Measurements from ENCODE around the gene NEURL3.

NEURL3 gene

GRCh38 chr2:96549466-96549785 is 44.3 kb upstream of the NEURL3 start:
- H3K9ac ChIP-seq (ENCODE audit: low read length in 5 of 5): no peak overlapping the region
- peaks cover 0 to 72% (median 45%) of the 10 kb centered on the region in 5 donors for H3K36me3 ChIP-seq (ENCODE audit: control insufficient read depth in 5 of 5, insufficient read depth in 5 of 5, low read length in 5 of 5)
- no peak overlapping the region for H3K27ac ChIP-seq (ENCODE audit: low read depth, low read length)
- H3K27me3 ChIP-seq (ENCODE audit: control insufficient read depth in 5 of 5, insufficient read depth in 4 of 5, low read length in 5 of 5): no peaks in the 10 kb centered on the region
- H3K9me3 ChIP-seq (ENCODE audit: control insufficient read depth in 5 of 5, low read length in 5 of 5): no peaks in the 10 kb centered on the region
- no peak overlapping the region for H3K4me3 ChIP-seq (ENCODE audit: low read depth in 1 of 5, low read length in 5 of 5)
- H3K4me1 ChIP-seq (ENCODE audit: control insufficient read depth in 5 of 5, insufficient read depth in 5 of 5, low read length in 5 of 5): peaks cover 0 to 8% (median 6%) of the 10 kb centered on the region in 5 donors

GRCh38 chr2:96548558-96549465 is 43.7 kb upstream of the NEURL3 start:
- H3K4me1 ChIP-seq (ENCODE audit: control insufficient read depth in 5 of 5, insufficient read depth in 5 of 5, low read length in 5 of 5): peaks cover 0 to 6% (median 2%) of the 10 kb centered on the region in 5 donors
- H3K9ac ChIP-seq (ENCODE audit: low read length in 5 of 5): no peak overlapping the region
- no peaks in the 10 kb centered on the region for H3K9me3 ChIP-seq (ENCODE audit: control insufficient read depth in 5 of 5, low read length in 5 of 5)
- H3K27me3 ChIP-seq (ENCODE audit: control insufficient read depth in 5 of 5, insufficient read depth in 4 of 5, low read length in 5 of 5): no peaks in the 10 kb centered on the region
- no peak overlapping the region for H3K27ac ChIP-seq (ENCODE audit: low read depth, low read length)
- no peak overlapping the region for H3K4me3 ChIP-seq (ENCODE audit: low read depth in 1 of 5, low read length in 5 of 5)
- H3K36me3 ChIP-seq (ENCODE audit: control insufficient read depth in 5 of 5, insufficient read depth in 5 of 5, low read length in 5 of 5): peaks cover 0 to 76% (median 45%) of the 10 kb centered on the region in 5 donors

- no peaks in the 10 kb centered on the region for H3K9me3 ChIP-seq (ENCODE audit: control insufficient read depth in 5 of 5, low read length in 5 of 5)
- H3K27me3 ChIP-seq (ENCODE audit: control insufficient read depth in 5 of 5, insufficient read depth in 4 of 5, low read length in 5 of 5): no peaks in the 10 kb centered on the region
- no peak overlapping the region for H3K27ac ChIP-seq (ENCODE audit: low read depth, low read length)
- H3K9ac ChIP-seq (ENCODE audit: low read length in 5 of 5): no peak overlapping the region
- no peak overlapping the region for H3K4me3 ChIP-seq (ENCODE audit: low read depth in 1 of 5, low read length in 5 of 5)
- peaks cover 0 to 77% (median 48%) of the 10 kb centered on the region in 5 donors for H3K36me3 ChIP-seq (ENCODE audit: control insufficient read depth in 5 of 5, insufficient read depth in 5 of 5, low read length in 5 of 5)
- peaks cover 0 to 6% (median 0%) of the 10 kb centered on the region in 5 donors for H3K4me1 ChIP-seq (ENCODE audit: control insufficient read depth in 5 of 5, insufficient read depth in 5 of 5, low read length in 5 of 5)
Measured at GRCh38 chr2:96547731-96548171, 42.6 kb upstream of the NEURL3 start.

GRCh38 chr2:96547203-96547641 is 42.1 kb upstream of the NEURL3 start:
- peaks cover 0 to 74% (median 48%) of the 10 kb centered on the region in 5 donors for H3K36me3 ChIP-seq (ENCODE audit: control insufficient read depth in 5 of 5, insufficient read depth in 5 of 5, low read length in 5 of 5)
- H3K4me1 ChIP-seq (ENCODE audit: control insufficient read depth in 5 of 5, insufficient read depth in 5 of 5, low read length in 5 of 5): peaks cover 0 to 6% (median under 1%) of the 10 kb centered on the region in 5 donors
- H3K9me3 ChIP-seq (ENCODE audit: control insufficient read depth in 5 of 5, low read length in 5 of 5): no peaks in the 10 kb centered on the region

GRCh38 chr2:96546797-96547196 is 41.6 kb upstream of the NEURL3 start:
- no peak overlapping the region for H3K4me3 ChIP-seq (ENCODE audit: low read depth in 1 of 5, low read length in 5 of 5)
- H3K36me3 ChIP-seq (ENCODE audit: control insufficient read depth in 5 of 5, insufficient read depth in 5 of 5, low read length in 5 of 5): peaks cover 0 to 70% (median 44%) of the 10 kb centered on the region in 5 donors
- H3K27ac ChIP-seq (ENCODE audit: low read depth, low read length): no peak overlapping the region
- no peak overlapping the region for H3K9ac ChIP-seq (ENCODE audit: low read length in 5 of 5)
- no peaks in the 10 kb centered on the region for H3K9me3 ChIP-seq (ENCODE audit: control insufficient read depth in 5 of 5, low read length in 5 of 5)
- H3K4me1 ChIP-seq (ENCODE audit: control insufficient read depth in 5 of 5, insufficient read depth in 5 of 5, low read length in 5 of 5): peaks cover 0 to 10% (median 5%) of the 10 kb centered on the region in 5 donors
- H3K27me3 ChIP-seq (ENCODE audit: control insufficient read depth in 5 of 5, insufficient read depth in 4 of 5, low read length in 5 of 5): no peaks in the 10 kb centered on the region

More at GRCh38 chr2:96547203-96547641, 42.1 kb upstream of the NEURL3 start:
- H3K9ac ChIP-seq (ENCODE audit: low read length in 5 of 5): no peak overlapping the region
- no peak overlapping the region for H3K27ac ChIP-seq (ENCODE audit: low read depth, low read length)
- H3K4me3 ChIP-seq (ENCODE audit: low read depth in 1 of 5, low read length in 5 of 5): no peak overlapping the region
- H3K27me3 ChIP-seq (ENCODE audit: control insufficient read depth in 5 of 5, insufficient read depth in 4 of 5, low read length in 5 of 5): no peaks in the 10 kb centered on the region

- Histone ChIP-seq H3K36me3 (ENCODE audit: control insufficient read depth in 5 of 5, insufficient read depth in 5 of 5, low read length in 5 of 5) (peaks cover 0 to 65% (median 39%) of the 10 kb centered on the region in 5 donors), H3K27me3 (ENCODE audit: control insufficient read depth in 5 of 5, insufficient read depth in 4 of 5, low read length in 5 of 5) (no peaks in the 10 kb centered on the region), H3K9ac (ENCODE audit: low read length in 5 of 5) (no peak overlapping the region), H3K4me3 (ENCODE audit: low read depth in 1 of 5, low read length in 5 of 5) (no peak overlapping the region), H3K9me3 (ENCODE audit: control insufficient read depth in 5 of 5, low read length in 5 of 5) (no peaks in the 10 kb centered on the region), H3K27ac (ENCODE audit: low read depth, low read length) (no peak overlapping the region), H3K4me1 (ENCODE audit: control insufficient read depth in 5 of 5, insufficient read depth in 5 of 5, low read length in 5 of 5) (peaks cover 1 to 14% (median 10%) of the 10 kb centered on the region in 5 donors)
Measured at GRCh38 chr2:96546321-96546720, 41.2 kb upstream of the NEURL3 start.

- H3K4me3 ChIP-seq (ENCODE audit: low read depth in 1 of 5, low read length in 5 of 5): no peak overlapping the region
- H3K36me3 ChIP-seq (ENCODE audit: control insufficient read depth in 5 of 5, insufficient read depth in 5 of 5, low read length in 5 of 5): peaks cover 0 to 29% (median 10%) of the 10 kb centered on the region in 5 donors
- H3K9me3 ChIP-seq (ENCODE audit: control insufficient read depth in 5 of 5, low read length in 5 of 5): no peaks in the 10 kb centered on the region
- H3K27me3 ChIP-seq (ENCODE audit: control insufficient read depth in 5 of 5, insufficient read depth in 4 of 5, low read length in 5 of 5): peaks cover 0 to 3% (median 0%) of the 10 kb centered on the region in 5 donors
- H3K4me1 ChIP-seq (ENCODE audit: control insufficient read depth in 5 of 5, insufficient read depth in 5 of 5, low read length in 5 of 5): peaks cover 7 to 43% (median 36%) of the 10 kb centered on the region in 5 donors
- no peak overlapping the region for H3K27ac ChIP-seq (ENCODE audit: low read depth, low read length)
- no peak overlapping the region for H3K9ac ChIP-seq (ENCODE audit: low read length in 5 of 5)
Measured at GRCh38 chr2:96542357-96542977, 37.3 kb upstream of the NEURL3 start.

- Histone ChIP-seq H3K9ac (ENCODE audit: low read length in 5 of 5) (no peak overlapping the region), H3K4me3 (ENCODE audit: low read depth in 1 of 5, low read length in 5 of 5) (no peak overlapping the region), H3K9me3 (ENCODE audit: control insufficient read depth in 5 of 5, low read length in 5 of 5) (no peaks in the 10 kb centered on the region), H3K27me3 (ENCODE audit: control insufficient read depth in 5 of 5, insufficient read depth in 4 of 5, low read length in 5 of 5) (peaks cover 0 to 3% (median 0%) of the 10 kb centered on the region in 5 donors), H3K4me1 (ENCODE audit: control insufficient read depth in 5 of 5, insufficient read depth in 5 of 5, low read length in 5 of 5) (peaks cover 7 to 46% (median 36%) of the 10 kb centered on the region in 5 donors), H3K27ac (ENCODE audit: low read depth, low read length) (no peak overlapping the region), H3K36me3 (ENCODE audit: control insufficient read depth in 5 of 5, insufficient read depth in 5 of 5, low read length in 5 of 5) (peaks cover 0 to 21% (median 6%) of the 10 kb centered on the region in 5 donors)
Measured at GRCh38 chr2:96541398-96542152, 36.4 kb upstream of the NEURL3 start.

GRCh38 chr2:96540136-96540535 is 35.0 kb upstream of the NEURL3 start:
- Histone ChIP-seq H3K36me3 (ENCODE audit: control insufficient read depth in 5 of 5, insufficient read depth in 5 of 5, low read length in 5 of 5) (peaks cover 0 to 14% (median 6%) of the 10 kb centered on the region in 5 donors), H3K4me3 (ENCODE audit: low read depth in 1 of 5, low read length in 5 of 5) (no peak overlapping the region), H3K27ac (ENCODE audit: low read depth, low read length) (no peak overlapping the region), H3K27me3 (ENCODE audit: control insufficient read depth in 5 of 5, insufficient read depth in 4 of 5, low read length in 5 of 5) (peaks cover 0 to 3% (median 0%) of the 10 kb centered on the region in 5 donors), H3K9me3 (ENCODE audit: control insufficient read depth in 5 of 5, low read length in 5 of 5) (no peaks in the 10 kb centered on the region), H3K9ac (ENCODE audit: low read length in 5 of 5) (peak overlapping the region in 1 of 5 donors; percentile 4), H3K4me1 (ENCODE audit: control insufficient read depth in 5 of 5, insufficient read depth in 5 of 5, low read length in 5 of 5) (peaks cover 9 to 58% (median 44%) of the 10 kb centered on the region in 5 donors)
